ENCODE data around the gene FBXW8.

Gene FBXW8

DNA sequence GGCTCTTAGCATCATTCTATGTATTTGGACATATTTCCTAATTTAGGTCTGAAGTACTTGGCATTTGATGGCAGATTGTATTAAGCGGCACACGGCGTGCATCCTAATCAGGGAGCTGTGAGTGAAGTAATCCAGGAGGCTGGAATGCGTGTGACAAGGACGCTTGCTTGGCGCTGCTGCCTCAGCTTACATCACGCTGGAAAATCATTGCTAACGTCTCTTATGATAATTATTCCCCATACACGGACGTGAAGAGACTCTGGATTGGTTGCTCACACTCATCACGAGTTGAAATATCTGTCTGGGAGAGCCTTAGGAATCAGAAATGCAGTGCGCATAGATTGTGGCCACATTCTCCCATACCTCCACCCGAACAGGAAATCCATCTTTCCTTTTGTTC lies 85.3 kb downstream of the FBXW8 start:
- TF ChIP-seq FOXP2 (optimal IDR thresholded peaks at IDR 0.05; ENCODE audit: borderline replicate concordance, extremely low read depth, extremely low read length, insufficient read depth) (no peak), TAF1 (IDR thresholded peaks at IDR 0.05; ENCODE audit: borderline replicate concordance, insufficient read depth, low read length) (no peak), POLR2AphosphoS5 (IDR thresholded peaks at IDR 0.05; ENCODE audit: low read depth, low read length) (no peak), SIN3A (IDR thresholded peaks at IDR 0.05; ENCODE audit: borderline replicate concordance, insufficient read depth, low read length) (no peak)
- TF ChIP-seq, protein P1, sequence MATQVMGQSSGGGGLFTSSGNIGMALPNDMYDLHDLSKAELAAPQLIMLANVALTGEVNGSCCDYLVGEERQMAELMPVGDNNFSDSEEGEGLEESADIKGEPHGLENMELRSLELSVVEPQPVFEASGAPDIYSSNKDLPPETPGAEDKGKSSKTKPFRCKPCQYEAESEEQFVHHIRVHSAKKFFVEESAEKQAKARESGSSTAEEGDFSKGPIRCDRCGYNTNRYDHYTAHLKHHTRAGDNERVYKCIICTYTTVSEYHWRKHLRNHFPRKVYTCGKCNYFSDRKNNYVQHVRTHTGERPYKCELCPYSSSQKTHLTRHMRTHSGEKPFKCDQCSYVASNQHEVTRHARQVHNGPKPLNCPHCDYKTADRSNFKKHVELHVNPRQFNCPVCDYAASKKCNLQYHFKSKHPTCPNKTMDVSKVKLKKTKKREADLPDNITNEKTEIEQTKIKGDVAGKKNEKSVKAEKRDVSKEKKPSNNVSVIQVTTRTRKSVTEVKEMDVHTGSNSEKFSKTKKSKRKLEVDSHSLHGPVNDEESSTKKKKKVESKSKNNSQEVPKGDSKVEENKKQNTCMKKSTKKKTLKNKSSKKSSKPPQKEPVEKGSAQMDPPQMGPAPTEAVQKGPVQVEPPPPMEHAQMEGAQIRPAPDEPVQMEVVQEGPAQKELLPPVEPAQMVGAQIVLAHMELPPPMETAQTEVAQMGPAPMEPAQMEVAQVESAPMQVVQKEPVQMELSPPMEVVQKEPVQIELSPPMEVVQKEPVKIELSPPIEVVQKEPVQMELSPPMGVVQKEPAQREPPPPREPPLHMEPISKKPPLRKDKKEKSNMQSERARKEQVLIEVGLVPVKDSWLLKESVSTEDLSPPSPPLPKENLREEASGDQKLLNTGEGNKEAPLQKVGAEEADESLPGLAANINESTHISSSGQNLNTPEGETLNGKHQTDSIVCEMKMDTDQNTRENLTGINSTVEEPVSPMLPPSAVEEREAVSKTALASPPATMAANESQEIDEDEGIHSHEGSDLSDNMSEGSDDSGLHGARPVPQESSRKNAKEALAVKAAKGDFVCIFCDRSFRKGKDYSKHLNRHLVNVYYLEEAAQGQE (IDR thresholded peaks at IDR 0.05; ENCODE audit: insufficient read depth in 1 of 2, low read depth in 2 of 2, low read length in 2 of 2) = no peak

DNA sequence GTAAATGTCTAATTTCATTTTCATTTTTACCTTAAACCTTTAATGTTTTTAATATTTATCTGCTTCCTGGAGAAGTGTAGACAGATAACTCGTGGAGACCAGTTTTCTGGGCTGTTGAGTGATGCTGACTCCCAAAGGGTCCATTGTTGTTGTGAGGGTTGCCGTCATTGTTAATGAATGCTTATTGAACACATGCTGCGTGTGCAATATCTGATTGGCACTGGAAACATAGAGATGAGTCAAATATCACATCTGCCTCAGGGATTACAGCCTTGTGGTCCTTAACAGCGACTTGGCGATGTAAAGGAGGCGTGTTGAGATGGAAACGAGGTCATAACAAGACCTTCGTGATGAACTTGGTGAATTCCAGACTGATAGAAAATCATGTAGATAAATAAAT lies 85.9 kb downstream of the FBXW8 start:
- TF ChIP-seq SIN3A (IDR thresholded peaks at IDR 0.05; ENCODE audit: borderline replicate concordance, insufficient read depth, low read length) (no peak), TAF1 (IDR thresholded peaks at IDR 0.05; ENCODE audit: borderline replicate concordance, insufficient read depth, low read length) (no peak), POLR2AphosphoS5 (IDR thresholded peaks at IDR 0.05; ENCODE audit: low read depth, low read length) (no peak), FOXP2 (optimal IDR thresholded peaks at IDR 0.05; ENCODE audit: borderline replicate concordance, extremely low read depth, extremely low read length, insufficient read depth) (no peak)
- TF ChIP-seq, protein P1 (IDR thresholded peaks at IDR 0.05; ENCODE audit: insufficient read depth in 1 of 2, low read depth in 2 of 2, low read length in 2 of 2) = no peak

DNA sequence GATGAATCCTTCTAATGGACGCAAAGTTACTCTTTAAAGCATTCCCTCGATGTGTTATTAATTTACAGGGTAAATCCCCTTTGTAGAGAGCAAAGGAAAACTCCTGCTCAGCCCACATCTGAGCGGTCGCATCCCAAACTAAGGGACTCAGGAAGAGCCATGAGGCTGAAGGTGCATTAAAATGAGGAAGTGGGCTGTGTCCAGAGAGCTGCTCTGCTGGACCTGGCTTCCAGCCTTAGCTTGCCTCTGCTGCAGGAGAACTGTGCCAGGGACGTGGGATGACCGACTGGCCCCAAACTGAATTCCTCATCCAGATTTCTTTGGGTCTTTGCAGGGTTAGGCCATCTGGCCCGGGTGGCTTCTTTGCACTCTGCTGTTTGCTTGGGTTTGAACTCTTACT lies 88.3 kb downstream of the FBXW8 start:
- no peak for TF ChIP-seq SIN3A (IDR thresholded peaks at IDR 0.05; ENCODE audit: borderline replicate concordance, insufficient read depth, low read length)
- TF ChIP-seq POLR2AphosphoS5 (IDR thresholded peaks at IDR 0.05; ENCODE audit: low read depth, low read length) = no peak
- no peak for TF ChIP-seq TAF1 (IDR thresholded peaks at IDR 0.05; ENCODE audit: borderline replicate concordance, insufficient read depth, low read length)
- no peak for TF ChIP-seq FOXP2 (optimal IDR thresholded peaks at IDR 0.05; ENCODE audit: borderline replicate concordance, extremely low read depth, extremely low read length, insufficient read depth)
- TF ChIP-seq, protein P1 (IDR thresholded peaks at IDR 0.05; ENCODE audit: insufficient read depth in 1 of 2, low read depth in 2 of 2, low read length in 2 of 2) = no peak

DNA sequence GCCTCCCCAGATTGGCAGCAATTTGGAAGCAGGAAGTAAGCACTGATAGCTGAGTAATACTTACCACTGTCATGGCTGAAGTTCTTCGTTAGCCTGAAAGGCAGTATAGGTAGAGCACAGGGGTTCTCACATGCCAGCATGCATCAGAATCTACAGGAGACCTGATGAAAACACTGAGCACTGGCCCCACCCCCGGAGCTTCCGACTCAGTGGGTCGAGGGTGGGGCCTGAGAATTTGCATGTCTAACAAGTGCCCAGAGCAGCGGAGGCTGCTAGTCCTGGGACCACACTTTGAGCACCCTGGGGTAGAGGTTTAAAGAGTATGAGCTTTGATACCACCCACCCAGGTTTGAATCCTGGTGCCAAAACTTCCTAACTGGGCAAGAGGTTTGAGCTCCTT lies 89.6 kb downstream of the FBXW8 start:
- no peak for TF ChIP-seq SIN3A (IDR thresholded peaks at IDR 0.05; ENCODE audit: borderline replicate concordance, insufficient read depth, low read length)
- TF ChIP-seq, protein P1 (IDR thresholded peaks at IDR 0.05; ENCODE audit: insufficient read depth in 1 of 2, low read depth in 2 of 2, low read length in 2 of 2) = no peak
- TF ChIP-seq TAF1 (IDR thresholded peaks at IDR 0.05; ENCODE audit: borderline replicate concordance, insufficient read depth, low read length) = no peak
- no peak for TF ChIP-seq POLR2AphosphoS5 (IDR thresholded peaks at IDR 0.05; ENCODE audit: low read depth, low read length)
